NCI-H1417 treated with DMSO at 0.1 percent for 48 hours (cell line): ENCODE data around the gene TRIM33.
"Not testable (repeated sequence)": the region's sequence is repeated elsewhere in the genome, so short reads cannot be mapped to it uniquely, and the experiment has no call there.

Source experiments
- DNase-seq: peaks from one replicate; lab custom pipeline; 2025; lab: John Stamatoyannopoulos, UW

TRIM33 gene

GRCh38 chr1:114397601-114398000 is 113.4 kb downstream of the TRIM33 start:
- no peak for DNase-seq

GRCh38 chr1:114395863-114396262 is 115.1 kb downstream of the TRIM33 start:
- no peak for DNase-seq

GRCh38 chr1:114390960-114391359 is 120.0 kb downstream of the TRIM33 start:
- no peak for DNase-seq

- DNase-seq: no peak
Observed at GRCh38 chr1:114390361-114390760, 120.6 kb downstream of the TRIM33 start.

- no peak for DNase-seq
Observed at GRCh38 chr1:114388432-114389003, 122.5 kb downstream of the TRIM33 start.

- not testable (repeated sequence) for DNase-seq
Observed at GRCh38 chr1:114387585-114387984, 123.4 kb downstream of the TRIM33 start.

GRCh38 chr1:114387010-114387360 is 124.0 kb downstream of the TRIM33 start:
- no peak for DNase-seq

- no peak for DNase-seq
Observed at GRCh38 chr1:114386129-114387009, 124.6 kb downstream of the TRIM33 start.

GRCh38 chr1:114384922-114385321 is 126.1 kb downstream of the TRIM33 start:
- no peak for DNase-seq

GRCh38 chr1:114379987-114380386 is 131.0 kb downstream of the TRIM33 start:
- DNase-seq: no peak

- no peak for DNase-seq
Observed at GRCh38 chr1:114379358-114379757, 131.6 kb downstream of the TRIM33 start.

- no peak for DNase-seq
Observed at GRCh38 chr1:114377356-114377755, 133.6 kb downstream of the TRIM33 start.

GRCh38 chr1:114369930-114370329 is 141.1 kb downstream of the TRIM33 start:
- DNase-seq: no peak

- not testable (repeated sequence) for DNase-seq
Observed at GRCh38 chr1:114369266-114369919, 141.6 kb downstream of the TRIM33 start.

- DNase-seq: no peak
Observed at GRCh38 chr1:114368560-114369255, 142.3 kb downstream of the TRIM33 start.

- no peak for DNase-seq
Observed at GRCh38 chr1:114367810-114368209, 143.2 kb downstream of the TRIM33 start.

GRCh38 chr1:114363230-114363629 is 147.8 kb downstream of the TRIM33 start:
- DNase-seq: not testable (repeated sequence)

- DNase-seq: no peak
Observed at GRCh38 chr1:114359791-114360190, 151.2 kb downstream of the TRIM33 start.

GRCh38 chr1:114355240-114355639 is 155.8 kb downstream of the TRIM33 start:
- DNase-seq: no peak

GRCh38 chr1:114353262-114353661 is 157.7 kb downstream of the TRIM33 start:
- DNase-seq: no peak

- no peak for DNase-seq
Observed at GRCh38 chr1:114352797-114353196, 158.2 kb downstream of the TRIM33 start.

GRCh38 chr1:114350731-114351445 is 160.1 kb downstream of the TRIM33 start:
- DNase-seq: no peak
